GM19193 (cell line): ENCODE data around the gene CAPN7.

Source experiments
- POLR2A ChIP-seq: IDR thresholded peaks from 4 replicates; pipeline ENCODE4 v1.6.1; 2011; ENCODE audit not compliant: insufficient read depth, insufficient read length; ENCODE audit errors: extremely low read depth

CAPN7 gene

DNA sequence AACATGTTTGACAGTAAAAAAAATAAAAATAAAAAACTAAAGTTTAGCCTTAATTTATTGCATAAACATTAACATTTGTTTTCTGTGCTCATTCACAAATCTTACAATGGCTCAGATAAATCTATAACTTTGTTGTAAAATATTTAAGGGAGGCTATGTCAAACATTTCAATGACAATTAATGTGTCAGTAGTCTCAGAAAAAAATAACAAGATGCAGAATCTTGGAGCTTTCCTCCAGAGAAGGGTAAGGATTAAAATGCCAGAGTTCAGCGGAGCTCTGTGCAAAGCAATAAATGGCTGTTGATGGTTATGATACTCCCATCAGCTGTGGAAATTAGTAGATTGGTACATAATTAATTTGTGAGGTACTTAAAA, 20.0 kb upstream of the CAPN7 start:
- TF ChIP-seq POLR2A = no peak

DNA sequence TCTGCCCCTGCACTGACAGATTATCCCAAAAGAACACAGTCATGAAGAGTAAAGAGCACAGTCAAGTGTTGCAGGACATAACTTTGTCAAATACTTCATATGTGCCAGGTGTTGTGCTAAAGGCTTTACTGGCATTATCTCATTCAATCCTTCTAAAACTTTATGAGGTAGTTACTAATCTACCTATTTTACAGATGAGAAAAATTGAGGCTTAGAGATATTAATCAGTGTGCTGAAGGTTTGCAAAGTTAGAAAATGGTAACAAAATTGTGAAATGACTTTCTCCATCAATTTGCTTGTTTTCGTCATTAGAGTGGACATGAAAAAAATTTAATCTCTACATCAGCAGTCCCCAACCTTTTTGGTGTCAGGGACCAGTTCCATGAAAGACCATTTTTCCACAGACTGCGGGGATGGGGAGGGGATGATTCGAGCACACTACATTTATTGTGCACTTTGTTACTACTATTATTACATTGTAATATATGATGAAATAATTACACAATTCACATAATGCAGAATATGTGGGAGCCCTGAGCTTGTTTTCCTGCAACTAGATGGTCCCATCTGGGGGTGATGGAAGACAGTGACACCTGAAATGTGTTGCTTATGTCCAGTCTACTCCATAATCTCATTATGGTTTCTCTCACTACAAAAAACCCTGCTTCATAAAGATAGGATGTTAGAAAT, 8.6 kb upstream of the CAPN7 start:
- no peak for TF ChIP-seq POLR2A

DNA sequence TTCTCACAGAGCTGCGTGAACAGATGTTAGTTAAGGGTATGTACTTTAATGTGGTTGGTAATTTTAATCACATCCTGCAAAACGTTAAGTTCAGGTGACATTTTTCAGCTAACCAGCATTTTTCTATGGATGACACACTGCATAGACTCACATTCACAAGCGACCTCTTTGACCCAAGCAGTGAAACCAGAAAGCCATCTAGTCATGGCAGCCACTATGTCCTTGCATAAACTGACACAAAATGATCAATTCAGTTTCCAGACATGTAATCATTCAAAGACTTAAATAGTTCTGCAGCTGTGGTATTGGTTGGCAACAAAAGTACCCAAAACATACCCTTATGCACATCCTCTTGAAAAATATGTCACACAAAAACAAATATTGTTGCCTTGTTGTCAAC, 7.4 kb upstream of the CAPN7 start:
- no peak for TF ChIP-seq POLR2A

DNA sequence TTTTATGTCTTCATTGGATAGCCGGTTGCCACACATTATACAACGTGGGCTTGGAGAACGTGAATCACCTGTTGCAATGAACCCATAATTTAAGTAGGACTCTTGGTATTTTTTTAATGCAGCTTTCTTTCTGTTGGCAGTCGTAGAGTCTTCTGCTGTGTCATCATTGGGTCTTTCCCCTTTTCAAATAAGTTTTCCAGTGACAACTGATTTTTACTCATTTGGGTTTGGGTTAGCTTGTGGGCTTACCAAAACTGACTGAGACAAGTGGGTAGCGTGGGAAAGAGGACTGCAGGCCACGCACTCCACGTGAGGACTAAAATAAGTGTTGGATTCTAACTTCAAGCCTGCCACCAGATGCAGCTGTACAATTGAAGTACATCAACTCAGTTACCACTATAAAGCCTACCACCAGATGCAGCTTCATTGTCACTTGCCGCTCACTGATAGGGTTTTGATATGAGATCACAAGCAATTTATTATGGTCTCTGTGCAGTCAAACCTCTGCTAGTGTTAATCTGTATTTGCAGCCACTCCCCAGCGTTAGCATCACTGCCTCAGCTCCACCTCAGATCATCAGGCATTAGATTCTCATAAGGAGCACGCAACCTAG, 6.4 kb upstream of the CAPN7 start:
- TF ChIP-seq POLR2A = no peak

DNA sequence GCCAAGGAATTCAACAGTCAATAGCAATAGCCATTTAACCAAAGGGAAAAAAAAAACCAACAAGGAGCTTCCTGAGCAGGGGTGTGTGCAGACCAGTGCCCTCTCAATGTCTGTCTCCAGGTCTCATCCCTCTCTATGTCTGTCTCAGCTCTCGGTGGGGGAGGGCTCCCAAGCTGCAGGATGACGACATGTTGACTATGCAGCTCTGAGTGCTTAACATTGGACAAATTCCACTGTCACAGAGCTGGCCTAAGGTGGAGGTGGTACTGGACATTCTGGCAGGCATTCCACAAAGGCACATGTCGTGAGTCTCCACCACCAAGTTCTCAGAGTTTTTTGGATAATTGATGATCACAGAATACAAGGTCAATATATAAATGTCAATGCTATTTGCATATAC, 2.0 kb upstream of the CAPN7 start:
- no peak for TF ChIP-seq POLR2A

DNA sequence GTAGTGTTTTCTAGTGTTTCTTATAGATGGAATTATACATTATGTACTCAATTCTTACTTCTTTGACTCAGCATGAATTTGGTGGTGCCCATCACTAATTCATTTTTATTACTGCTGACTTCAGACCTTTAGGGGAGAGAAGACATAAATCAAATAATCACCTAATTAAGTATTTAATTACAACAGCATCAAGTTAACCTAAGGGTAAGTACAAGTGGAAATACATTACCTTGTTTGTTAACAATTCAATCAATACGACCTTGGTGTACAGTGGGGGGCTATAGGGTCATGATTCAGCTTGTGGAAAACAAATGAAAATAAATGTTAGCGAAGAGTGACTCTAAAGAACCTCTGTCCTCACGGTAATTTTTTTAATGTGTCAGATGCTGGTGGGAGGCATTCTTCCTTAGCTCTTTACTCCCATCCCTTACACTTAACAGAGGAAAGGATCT, 538 bp upstream of the CAPN7 start:
- TF ChIP-seq POLR2A = no peak

DNA sequence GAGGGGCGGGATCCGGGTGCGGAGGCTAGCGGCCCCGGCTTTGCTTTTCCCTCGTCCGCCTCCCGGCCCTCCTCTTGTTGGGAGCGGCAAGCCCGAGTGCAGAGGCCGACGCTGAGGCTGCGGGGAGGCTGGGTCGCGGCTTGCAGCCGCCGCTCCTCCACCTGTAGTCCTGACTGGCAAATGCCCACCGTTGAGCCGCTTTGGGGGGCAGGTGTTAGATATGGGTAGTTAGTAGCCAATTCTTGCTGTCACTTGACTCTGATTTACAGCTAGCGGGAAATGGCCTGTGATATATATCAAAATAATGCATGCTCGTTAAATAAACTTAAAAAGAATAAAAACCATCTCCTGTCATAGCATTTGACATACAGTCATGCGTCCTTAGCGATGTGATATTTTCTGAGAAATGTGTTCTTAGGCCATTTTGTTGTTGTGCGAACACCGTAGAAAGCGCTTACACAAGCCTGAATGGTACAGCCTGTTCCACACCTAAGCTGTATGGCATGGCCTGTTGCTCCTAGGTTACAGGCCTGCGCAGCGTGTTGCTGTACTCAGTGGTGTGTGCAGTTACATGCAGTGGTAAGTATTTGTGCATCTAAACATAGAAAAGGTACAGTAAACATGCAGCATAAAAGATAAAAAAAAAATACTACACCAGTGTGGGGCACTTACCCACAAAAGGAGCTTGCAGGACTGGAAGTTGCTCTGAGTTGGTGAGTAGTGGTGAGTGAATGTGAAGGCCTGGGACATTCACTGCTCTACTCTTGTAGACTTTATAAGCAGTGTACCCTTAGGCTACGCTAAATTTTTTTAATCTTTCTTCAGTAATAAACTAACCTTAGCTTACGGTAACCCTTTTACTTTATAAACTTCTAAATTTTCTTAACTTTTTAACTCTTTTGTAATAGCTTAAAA, 873 bp downstream of the CAPN7 start:
- no peak for TF ChIP-seq POLR2A

DNA sequence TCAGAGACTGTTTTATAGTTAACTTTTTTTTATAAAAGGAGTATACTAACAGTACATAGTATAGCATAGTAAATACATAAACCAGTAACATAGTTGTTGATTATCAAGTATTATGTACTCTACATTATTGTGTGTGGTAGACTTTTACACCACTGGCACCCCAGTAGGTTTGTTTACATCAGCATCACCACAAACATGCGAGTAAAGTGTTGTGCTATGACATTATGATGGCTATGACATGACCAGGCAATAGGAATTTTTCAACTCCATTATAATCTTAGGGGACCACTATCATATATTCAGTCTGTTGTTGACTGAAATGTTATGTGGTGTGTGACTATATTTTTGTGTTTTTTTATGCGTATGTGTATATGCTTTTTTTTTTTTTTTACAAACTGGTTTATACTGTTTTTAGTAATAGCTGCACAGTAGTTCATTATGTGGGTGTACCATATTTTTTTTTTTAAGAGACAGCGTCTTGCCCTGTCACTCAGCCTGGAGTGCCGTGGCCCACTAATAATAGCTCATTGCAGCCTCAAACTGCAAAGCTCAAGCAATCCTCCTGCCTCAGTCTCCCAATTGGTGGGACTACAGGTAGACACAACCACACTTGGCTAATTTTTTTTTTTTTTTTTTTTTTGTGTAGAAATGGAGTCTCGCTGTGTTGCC, 1.9 kb downstream of the CAPN7 start:
- no peak for TF ChIP-seq POLR2A

DNA sequence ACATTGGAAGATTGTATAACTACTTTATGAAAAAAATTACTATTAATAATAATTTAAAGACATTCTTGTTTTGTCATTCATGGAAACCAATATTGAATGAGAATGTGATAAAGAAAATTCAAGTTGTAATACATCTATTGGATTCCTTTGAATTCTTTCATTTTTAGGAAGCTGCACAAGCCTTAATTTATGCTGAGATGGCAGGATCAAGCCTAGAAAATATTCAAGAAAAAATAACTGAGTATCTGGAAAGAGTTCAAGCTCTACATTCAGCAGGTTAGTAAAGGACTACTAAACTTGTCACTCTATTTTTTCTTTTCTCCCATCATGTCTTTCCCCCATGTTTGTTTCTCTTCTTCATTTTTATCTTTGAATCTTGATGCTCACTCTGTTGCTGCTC, 5.9 kb downstream of the CAPN7 start:
- no peak for TF ChIP-seq POLR2A

DNA sequence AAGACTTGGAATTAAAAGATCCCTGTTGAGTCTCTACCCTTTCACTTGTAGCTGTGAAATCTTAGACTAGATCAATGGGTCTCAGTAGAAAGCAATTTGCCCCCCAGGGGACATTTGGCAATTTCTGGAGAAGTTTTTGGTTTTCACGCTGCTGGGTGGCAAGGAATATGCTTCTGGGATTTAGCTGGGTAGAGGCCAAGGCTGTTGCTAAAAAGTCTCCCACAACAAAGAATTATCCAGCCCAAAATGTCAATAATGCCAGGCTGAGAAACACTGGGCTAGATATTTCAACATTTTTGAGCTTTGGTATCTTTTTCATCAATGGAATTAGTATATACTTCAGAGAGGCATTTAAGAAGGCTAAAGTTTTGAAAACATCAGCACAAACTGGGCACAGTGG, 8.7 kb downstream of the CAPN7 start:
- TF ChIP-seq POLR2A = no peak

DNA sequence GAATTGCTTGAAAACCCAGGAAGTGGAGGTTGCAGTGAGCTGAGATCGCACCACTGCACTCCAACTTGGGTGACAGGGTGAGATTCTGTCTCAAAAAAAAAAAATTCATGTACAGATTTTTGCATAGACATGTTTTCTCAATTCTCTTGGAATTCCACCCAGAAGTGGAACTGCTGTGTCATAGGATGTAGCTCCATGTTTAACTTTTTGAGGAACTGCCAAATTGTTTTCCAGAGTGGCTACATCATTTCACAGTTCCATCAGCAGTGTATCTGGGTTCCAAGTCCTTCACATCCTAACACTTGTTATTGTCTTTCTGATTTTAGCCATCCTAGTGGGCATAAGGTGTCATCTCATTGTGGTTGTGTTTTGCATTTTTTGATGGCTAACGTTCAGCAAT, 9.9 kb downstream of the CAPN7 start:
- TF ChIP-seq POLR2A = no peak

DNA sequence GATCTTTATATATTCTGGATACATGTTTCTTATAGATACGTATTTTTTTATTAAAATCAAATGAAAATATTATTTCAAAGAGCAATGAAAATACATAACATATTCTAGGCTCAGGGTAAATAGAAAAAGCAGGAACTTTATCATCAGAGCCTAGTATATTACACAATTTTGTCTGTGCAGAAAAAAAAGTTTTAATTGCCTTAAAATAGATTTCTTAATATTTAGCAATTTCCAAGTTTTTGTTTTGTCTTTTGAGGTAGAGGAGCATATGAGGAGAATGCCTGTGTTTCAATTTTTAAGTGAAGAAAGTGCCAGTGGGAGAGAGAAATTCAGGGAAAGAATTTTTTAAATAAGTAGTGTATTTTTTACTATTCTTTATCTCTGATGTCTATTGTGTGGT, 10.5 kb downstream of the CAPN7 start:
- TF ChIP-seq POLR2A = no peak

DNA sequence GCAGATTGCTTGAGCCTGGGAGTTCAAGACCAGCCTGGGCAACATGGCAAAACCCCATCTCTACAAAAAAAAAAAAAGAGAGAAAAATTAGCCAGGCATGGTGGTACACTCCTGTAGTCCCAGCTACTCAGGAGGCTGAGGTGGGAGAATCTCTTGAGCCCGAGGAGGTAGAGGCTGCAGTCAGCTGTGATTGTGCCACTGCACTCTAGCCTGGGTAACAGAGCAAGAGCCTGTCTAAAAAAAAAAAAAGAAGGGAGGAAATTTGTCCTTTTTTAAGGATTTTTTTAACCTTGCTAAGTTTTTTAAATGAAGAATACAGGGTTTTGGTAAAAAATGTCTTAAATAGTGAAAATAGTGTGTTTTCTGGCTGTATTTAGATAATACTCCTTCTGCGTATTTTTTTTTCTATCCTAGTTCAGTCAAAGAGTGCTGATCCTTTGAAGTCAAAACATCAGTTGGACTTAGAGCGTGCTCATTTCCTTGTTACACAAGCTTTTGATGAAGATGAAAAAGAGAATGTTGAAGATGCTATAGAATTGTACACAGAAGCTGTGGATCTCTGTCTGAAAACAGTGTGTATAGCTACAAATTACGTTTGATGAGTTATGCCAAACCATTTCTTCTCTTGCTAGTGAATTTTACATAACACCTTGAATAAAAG, 11.1 kb downstream of the CAPN7 start:
- no peak for TF ChIP-seq POLR2A

DNA sequence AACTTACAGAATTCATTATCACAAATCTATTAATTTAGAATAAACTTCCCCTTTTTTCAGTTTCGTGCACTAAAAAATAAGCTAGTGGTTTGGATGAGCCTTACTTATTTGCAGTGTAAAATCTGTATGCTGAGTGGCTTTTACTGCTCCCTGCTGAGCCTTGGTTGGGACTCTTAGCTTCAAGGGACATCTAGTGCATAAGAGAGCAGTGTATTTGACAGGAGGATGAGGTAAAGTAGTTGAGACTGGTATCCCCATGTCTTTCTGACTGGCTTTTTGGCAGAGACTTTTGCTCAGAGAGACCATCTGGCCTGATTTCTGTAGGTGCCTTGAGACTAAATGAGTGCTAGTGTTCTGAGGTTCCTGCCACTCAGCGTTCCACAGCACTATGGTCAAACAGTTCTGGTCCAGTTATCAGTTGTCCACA, 11.8 kb downstream of the CAPN7 start:
- no peak for TF ChIP-seq POLR2A

DNA sequence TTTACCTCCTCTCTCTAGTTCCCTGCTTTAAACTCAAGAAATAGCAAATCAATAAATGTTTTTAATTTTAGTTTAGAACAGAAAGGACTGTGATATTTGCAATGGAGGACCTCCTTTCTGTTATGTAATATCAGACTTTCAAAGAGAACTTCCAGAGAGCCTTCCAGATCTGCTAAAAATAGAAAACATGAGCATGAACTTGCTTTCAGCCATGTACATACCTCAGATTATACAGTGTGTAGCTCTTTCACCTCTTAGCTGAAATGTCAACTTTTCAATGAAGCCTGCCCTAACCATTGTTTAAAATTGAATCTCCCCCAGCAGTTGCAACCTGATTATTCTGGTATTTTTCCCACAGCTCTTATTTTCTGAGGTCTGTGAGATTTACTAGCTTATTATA, 12.6 kb downstream of the CAPN7 start:
- TF ChIP-seq POLR2A = no peak
